ENCODE results near the gene GPR179.

Gene GPR179

GRCh38 chr17:38361694-38362465, 18.1 kb upstream of the GPR179 start:
- no peak overlapping the region for H3K4me3 ChIP-seq (ENCODE audit: low read length)
- no peak for DNase-seq (ENCODE audit: low read depth)
- no peak for TF ChIP-seq CTCF (conservative IDR thresholded peaks at IDR 0.05; ENCODE audit: low read depth, low read length)

GRCh38 chr17:38358586-38359513, 15.1 kb upstream of the GPR179 start:
- no peak overlapping the region for H3K4me3 ChIP-seq (ENCODE audit: low read length)

GRCh38 chr17:38357486-38358123, 13.8 kb upstream of the GPR179 start:
- no peak for DNase-seq (ENCODE audit: low read depth)
- no peak overlapping the region for H3K4me3 ChIP-seq (ENCODE audit: low read length)
- no peak for TF ChIP-seq CTCF (conservative IDR thresholded peaks at IDR 0.05; ENCODE audit: low read depth, low read length)

More at GRCh38 chr17:38358586-38359513, 15.1 kb upstream of the GPR179 start:
- no peak for TF ChIP-seq CTCF (conservative IDR thresholded peaks at IDR 0.05; ENCODE audit: low read depth, low read length)
- no peak for DNase-seq (ENCODE audit: low read depth)

GRCh38 chr17:38355251-38355650, 11.5 kb upstream of the GPR179 start:
- no peak overlapping the region for H3K4me3 ChIP-seq (ENCODE audit: low read length)
- no peak for DNase-seq (ENCODE audit: low read depth)
- no peak for TF ChIP-seq CTCF (conservative IDR thresholded peaks at IDR 0.05; ENCODE audit: low read depth, low read length)

- TF ChIP-seq CTCF (conservative IDR thresholded peaks at IDR 0.05; ENCODE audit: low read depth, low read length) = no peak
- no peak for DNase-seq (ENCODE audit: low read depth)
- H3K4me3 ChIP-seq (ENCODE audit: low read length) = no peak overlapping the region
These were observed 10.7 kb upstream of the GPR179 start for GRCh38 chr17:38354466-38354865.

- H3K4me3 ChIP-seq (ENCODE audit: low read length) = no peak overlapping the region
- DNase-seq (ENCODE audit: low read depth) = no peak
- TF ChIP-seq CTCF (conservative IDR thresholded peaks at IDR 0.05; ENCODE audit: low read depth, low read length) = no peak
These were observed 9.9 kb upstream of the GPR179 start for GRCh38 chr17:38353668-38354067.

Data from retinal pigment epithelial cell (primary cell).